ENCODE data around the gene YWHAE.
A peak's percentile ranks its signal among the peaks of the same experiment; 100 is the strongest.
"Not testable (repeated sequence)": the region's sequence is repeated elsewhere in the genome, so short reads cannot be mapped to it uniquely, and the experiment has no call there.

The YWHAE gene

GRCh38 chr17:1413281-1413791 is 13.3 kb upstream of the YWHAE start:
- H3K4me3 ChIP-seq (ENCODE audit: low read depth, low read length), result no peak overlapping the region

- no peak overlapping the region for H3K4me3 ChIP-seq (ENCODE audit: low read depth, low read length)
Measured at GRCh38 chr17:1412185-1413110, 12.4 kb upstream of the YWHAE start.

- no peak overlapping the region for H3K4me3 ChIP-seq (ENCODE audit: low read depth, low read length)
Measured at GRCh38 chr17:1402262-1402586, 2.2 kb upstream of the YWHAE start.

GRCh38 chr17:1398931-1399678 is 917 bp downstream of the YWHAE start:
- H3K4me3 ChIP-seq (ENCODE audit: low read depth, low read length), result peak overlapping the region; percentile 95

GRCh38 chr17:1398028-1398427 is 2.0 kb downstream of the YWHAE start:
- H3K4me3 ChIP-seq (ENCODE audit: low read depth, low read length), result peak overlapping the region; percentile 95

GRCh38 chr17:1395876-1396665 is 4.0 kb downstream of the YWHAE start:
- H3K4me3 ChIP-seq (ENCODE audit: low read depth, low read length), result not testable (repeated sequence)

- no peak overlapping the region for H3K4me3 ChIP-seq (ENCODE audit: low read depth, low read length)
Measured at GRCh38 chr17:1391577-1391976, 8.4 kb downstream of the YWHAE start.

- H3K4me3 ChIP-seq (ENCODE audit: low read depth, low read length), result no peak overlapping the region
Measured at GRCh38 chr17:1390432-1391367, 9.3 kb downstream of the YWHAE start.

GRCh38 chr17:1387490-1388227 is 12.4 kb downstream of the YWHAE start:
- H3K4me3 ChIP-seq (ENCODE audit: low read depth, low read length), result not testable (repeated sequence)

GRCh38 chr17:1386675-1387190 is 13.3 kb downstream of the YWHAE start:
- H3K4me3 ChIP-seq (ENCODE audit: low read depth, low read length), result not testable (repeated sequence)

- H3K4me3 ChIP-seq (ENCODE audit: low read depth, low read length), result no peak overlapping the region
Measured at GRCh38 chr17:1386265-1386664, 13.8 kb downstream of the YWHAE start.

- no peak overlapping the region for H3K4me3 ChIP-seq (ENCODE audit: low read depth, low read length)
Measured at GRCh38 chr17:1385861-1386260, 14.2 kb downstream of the YWHAE start.

- no peak overlapping the region for H3K4me3 ChIP-seq (ENCODE audit: low read depth, low read length)
Measured at GRCh38 chr17:1384905-1385435, 15.1 kb downstream of the YWHAE start.

- H3K4me3 ChIP-seq (ENCODE audit: low read depth, low read length), result no peak overlapping the region
Measured at GRCh38 chr17:1379930-1380313, 20.1 kb downstream of the YWHAE start.

- H3K4me3 ChIP-seq (ENCODE audit: low read depth, low read length), result no peak overlapping the region
Measured at GRCh38 chr17:1379208-1379929, 20.7 kb downstream of the YWHAE start.

- not testable (repeated sequence) for H3K4me3 ChIP-seq (ENCODE audit: low read depth, low read length)
Measured at GRCh38 chr17:1378476-1378860, 21.6 kb downstream of the YWHAE start.

GRCh38 chr17:1377334-1377733 is 22.7 kb downstream of the YWHAE start:
- H3K4me3 ChIP-seq (ENCODE audit: low read depth, low read length), result no peak overlapping the region

- H3K4me3 ChIP-seq (ENCODE audit: low read depth, low read length), result no peak overlapping the region
Measured at GRCh38 chr17:1376061-1376460, 24.0 kb downstream of the YWHAE start.
